OCI-LY7 (cell line): ENCODE measurements around the gene RPLP2.

ENCODE experiments used
- EZH2phosphoT487 ChIP-seq: fragments of 200-600 bp; sonication (generic); IDR thresholded peaks from 2 replicates; pipeline ENCODE4 v1.6.1; 2018; ENCODE audit warnings: low read depth, borderline replicate concordance, mild to moderate bottlenecking, mixed run types, antibody characterized with exemption, low read length, moderate library complexity, mixed read lengths
- TF ChIP-seq, protein P1 (sequence below): fragments of 200-600 bp; sonication (generic); conservative IDR thresholded peaks from 2 replicates; pipeline ENCODE4 v1.5.1; 2014; ENCODE audit warnings: mild to moderate bottlenecking, antibody characterized with exemption, low read length, moderate library complexity, mixed read lengths

DNA sequence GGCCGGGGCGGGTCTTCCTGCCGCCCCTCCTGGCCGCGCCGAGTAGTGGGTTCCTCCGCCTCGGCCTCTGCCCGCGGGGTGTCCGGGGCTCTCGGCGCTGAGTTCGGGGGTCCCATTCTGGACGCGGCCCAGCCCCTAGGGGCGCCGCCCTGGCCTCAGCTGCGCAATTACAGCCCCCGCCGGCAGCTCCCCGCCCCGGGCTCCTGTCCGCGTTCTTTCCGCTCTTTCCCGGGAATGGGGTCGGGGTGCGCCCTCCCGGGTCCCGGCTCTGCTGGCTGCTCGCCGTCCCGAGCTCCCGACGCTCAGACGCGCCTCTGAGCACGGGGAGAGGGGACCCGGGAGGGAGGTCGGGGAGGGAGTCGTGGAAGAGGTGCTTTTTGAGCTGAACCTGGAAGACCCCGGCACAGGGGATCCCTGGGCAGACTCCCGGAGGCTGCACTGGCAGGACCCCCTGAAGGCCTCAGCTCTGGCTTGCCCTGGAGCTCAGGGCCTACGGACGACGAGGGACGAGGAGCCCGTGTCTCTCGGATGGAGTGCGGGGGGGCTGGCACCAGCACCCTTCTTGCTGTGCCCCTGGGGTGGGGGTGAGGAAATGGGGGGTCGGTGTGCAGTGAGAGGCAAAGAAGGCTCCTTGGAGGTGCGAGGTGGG, 33.4 kb downstream of the RPLP2 start:
- no peak for TF ChIP-seq EZH2phosphoT487
- TF ChIP-seq, protein P1, sequence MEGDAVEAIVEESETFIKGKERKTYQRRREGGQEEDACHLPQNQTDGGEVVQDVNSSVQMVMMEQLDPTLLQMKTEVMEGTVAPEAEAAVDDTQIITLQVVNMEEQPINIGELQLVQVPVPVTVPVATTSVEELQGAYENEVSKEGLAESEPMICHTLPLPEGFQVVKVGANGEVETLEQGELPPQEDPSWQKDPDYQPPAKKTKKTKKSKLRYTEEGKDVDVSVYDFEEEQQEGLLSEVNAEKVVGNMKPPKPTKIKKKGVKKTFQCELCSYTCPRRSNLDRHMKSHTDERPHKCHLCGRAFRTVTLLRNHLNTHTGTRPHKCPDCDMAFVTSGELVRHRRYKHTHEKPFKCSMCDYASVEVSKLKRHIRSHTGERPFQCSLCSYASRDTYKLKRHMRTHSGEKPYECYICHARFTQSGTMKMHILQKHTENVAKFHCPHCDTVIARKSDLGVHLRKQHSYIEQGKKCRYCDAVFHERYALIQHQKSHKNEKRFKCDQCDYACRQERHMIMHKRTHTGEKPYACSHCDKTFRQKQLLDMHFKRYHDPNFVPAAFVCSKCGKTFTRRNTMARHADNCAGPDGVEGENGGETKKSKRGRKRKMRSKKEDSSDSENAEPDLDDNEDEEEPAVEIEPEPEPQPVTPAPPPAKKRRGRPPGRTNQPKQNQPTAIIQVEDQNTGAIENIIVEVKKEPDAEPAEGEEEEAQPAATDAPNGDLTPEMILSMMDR, result peak; percentile 39; the same call in 1 of the 2 replicates
